ACC112 (cell line): ENCODE results near the gene PATJ.

Experiments used
- H2AFZ ChIP-seq: fragments of 200-600 bp; sonication (generic); one replicate; pipeline ENCODE4 v1.6.0; 2017; ENCODE audit warnings: antibody characterized with exemption, low read length; ENCODE audit not compliant: unreplicated experiment
- H3K27ac ChIP-seq: fragments of 200-600 bp; sonication (generic); 2 replicates; pipeline ENCODE4 v1.5.1; 2014; ENCODE audit warnings: low read depth, mild to moderate bottlenecking, antibody characterized with exemption, low read length, moderate library complexity
- H3K27me3 ChIP-seq: fragments of 200-600 bp; sonication (generic); 2 replicates; pipeline ENCODE4 v1.6.1; 2014; ENCODE audit warnings: mild to moderate bottlenecking, antibody characterized with exemption, low read length, moderate library complexity, mixed read lengths; ENCODE audit not compliant: insufficient read depth
- H3K36me3 ChIP-seq: fragments of 200-600 bp; sonication (generic); 2 replicates; pipeline ENCODE4 v1.6.1; 2016; ENCODE audit warnings: mild to moderate bottlenecking, antibody characterized with exemption, low read length, moderate library complexity, mixed read lengths; ENCODE audit not compliant: insufficient read depth
- H3K4me1 ChIP-seq: fragments of 200-600 bp; sonication (generic); one replicate; pipeline ENCODE4 v1.6.1; 2016; ENCODE audit warnings: low read length, mixed read lengths; ENCODE audit not compliant: insufficient read depth, unreplicated experiment, control insufficient read depth
- H3K4me3 ChIP-seq: fragments of 200-600 bp; sonication (generic); 2 replicates; pipeline ENCODE4 v1.5.1; 2014; ENCODE audit warnings: mild to moderate bottlenecking, low read depth, low read length
- H3K79me2 ChIP-seq: fragments of 200-600 bp; sonication (generic); one replicate; pipeline ENCODE4 v1.6.0; 2016; ENCODE audit warnings: low read length; ENCODE audit not compliant: control insufficient read depth, unreplicated experiment, insufficient read depth

The PATJ gene

GRCh38 chr1:62068416-62068843 lies 326.1 kb downstream of the PATJ start:
- H3K27ac ChIP-seq: no peak overlapping the region
- H3K36me3 ChIP-seq: no peaks in the 10 kb centered on the region
- no peak overlapping the region for H3K4me3 ChIP-seq
- H2AFZ ChIP-seq: no peak overlapping the region
- H3K27me3 ChIP-seq: no peaks in the 10 kb centered on the region
- H3K79me2 ChIP-seq: no peaks in the 10 kb centered on the region
- H3K4me1 ChIP-seq: no peaks in the 10 kb centered on the region

- H3K27me3 ChIP-seq: no peaks in the 10 kb centered on the region
- H3K4me1 ChIP-seq: no peaks in the 10 kb centered on the region
- H3K79me2 ChIP-seq: no peaks in the 10 kb centered on the region
- H2AFZ ChIP-seq: no peak overlapping the region
- no peak overlapping the region for H3K27ac ChIP-seq
- H3K4me3 ChIP-seq: no peak overlapping the region
- no peaks in the 10 kb centered on the region for H3K36me3 ChIP-seq
These were observed 326.7 kb downstream of the PATJ start for GRCh38 chr1:62068978-62069377.

GRCh38 chr1:62070384-62071011 lies 328.2 kb downstream of the PATJ start:
- H2AFZ ChIP-seq: no peak overlapping the region
- no peaks in the 10 kb centered on the region for H3K4me1 ChIP-seq
- no peaks in the 10 kb centered on the region for H3K27me3 ChIP-seq
- no peak overlapping the region for H3K4me3 ChIP-seq
- H3K36me3 ChIP-seq: no peaks in the 10 kb centered on the region
- no peaks in the 10 kb centered on the region for H3K79me2 ChIP-seq
- no peak overlapping the region for H3K27ac ChIP-seq

- no peak overlapping the region for H3K27ac ChIP-seq
- H2AFZ ChIP-seq: no peak overlapping the region
- peaks cover 8% of the 10 kb centered on the region for H3K4me1 ChIP-seq
- no peaks in the 10 kb centered on the region for H3K27me3 ChIP-seq
- no peaks in the 10 kb centered on the region for H3K79me2 ChIP-seq
- no peaks in the 10 kb centered on the region for H3K36me3 ChIP-seq
- no peak overlapping the region for H3K4me3 ChIP-seq
These were observed 329.4 kb downstream of the PATJ start for GRCh38 chr1:62071695-62072094.

- H3K27ac ChIP-seq: no peak overlapping the region
- no peak overlapping the region for H2AFZ ChIP-seq
- peaks cover 8% of the 10 kb centered on the region for H3K4me1 ChIP-seq
- H3K79me2 ChIP-seq: no peaks in the 10 kb centered on the region
- H3K27me3 ChIP-seq: no peaks in the 10 kb centered on the region
- no peak overlapping the region for H3K4me3 ChIP-seq
- no peaks in the 10 kb centered on the region for H3K36me3 ChIP-seq
These were observed 334.0 kb downstream of the PATJ start for GRCh38 chr1:62076286-62076685.

- Histone ChIP-seq H3K27ac (no peak overlapping the region), H3K4me3 (no peak overlapping the region), H3K79me2 (no peaks in the 10 kb centered on the region), H3K27me3 (no peaks in the 10 kb centered on the region), H3K4me1 (peaks cover 8% of the 10 kb centered on the region), H3K36me3 (no peaks in the 10 kb centered on the region), H2AFZ (no peak overlapping the region)
These were observed 335.5 kb downstream of the PATJ start for GRCh38 chr1:62077821-62078220.

- H2AFZ ChIP-seq: peak overlapping the region; percentile 31
- H3K36me3 ChIP-seq: no peaks in the 10 kb centered on the region
- no peaks in the 10 kb centered on the region for H3K4me1 ChIP-seq
- no peak overlapping the region for H3K4me3 ChIP-seq
- no peaks in the 10 kb centered on the region for H3K79me2 ChIP-seq
- H3K27ac ChIP-seq: no peak overlapping the region
- H3K27me3 ChIP-seq: no peaks in the 10 kb centered on the region
These were observed 340.4 kb downstream of the PATJ start for GRCh38 chr1:62082456-62083363.

GRCh38 chr1:62084310-62084890 lies 342.1 kb downstream of the PATJ start:
- Histone ChIP-seq H3K79me2 (no peaks in the 10 kb centered on the region), H3K27ac (no peak overlapping the region), H3K4me3 (no peak overlapping the region), H3K4me1 (no peaks in the 10 kb centered on the region), H3K36me3 (no peaks in the 10 kb centered on the region), H3K27me3 (no peaks in the 10 kb centered on the region), H2AFZ (no peak overlapping the region)

- Histone ChIP-seq H3K27me3 (no peaks in the 10 kb centered on the region), H2AFZ (no peak overlapping the region), H3K79me2 (no peaks in the 10 kb centered on the region), H3K36me3 (no peaks in the 10 kb centered on the region), H3K4me3 (no peak overlapping the region), H3K4me1 (peaks cover 7% of the 10 kb centered on the region), H3K27ac (no peak overlapping the region)
These were observed 346.2 kb downstream of the PATJ start for GRCh38 chr1:62088439-62088838.

GRCh38 chr1:62089570-62089969 lies 347.3 kb downstream of the PATJ start:
- no peaks in the 10 kb centered on the region for H3K36me3 ChIP-seq
- H3K79me2 ChIP-seq: no peaks in the 10 kb centered on the region
- H3K27ac ChIP-seq: no peak overlapping the region
- peaks cover 8% of the 10 kb centered on the region for H3K4me1 ChIP-seq
- H2AFZ ChIP-seq: no peak overlapping the region
- H3K4me3 ChIP-seq: no peak overlapping the region
- no peaks in the 10 kb centered on the region for H3K27me3 ChIP-seq
